Measurements from ENCODE around the gene IRF2BPL.
A peak's percentile ranks its signal among the peaks of the same experiment; 100 is the strongest.

IRF2BPL gene

GRCh38 chr14:77028384-77029231, at the start of gene IRF2BPL:
TSS of gene IRF2BPL (minus strand) at chr14:77028708. CDS start at chr14:77027792, 916 bp downstream.
- DNase-seq (ENCODE audit: extremely low read depth in 1 of 2, low read depth in 1 of 2) = peak; percentile 90 to 92

- DNase-seq (ENCODE audit: extremely low read depth in 1 of 2, low read depth in 1 of 2) = no peak
These were observed 48.5 kb upstream of the IRF2BPL start for GRCh38 chr14:77077040-77077439.

GRCh38 chr14:77076113-77076631, 47.7 kb upstream of the IRF2BPL start:
- DNase-seq (ENCODE audit: extremely low read depth in 1 of 2, low read depth in 1 of 2) = no peak

GRCh38 chr14:77074969-77075368, 46.5 kb upstream of the IRF2BPL start:
- DNase-seq (ENCODE audit: extremely low read depth in 1 of 2, low read depth in 1 of 2) = no peak

GRCh38 chr14:77071938-77072388, 43.5 kb upstream of the IRF2BPL start:
- no peak for DNase-seq (ENCODE audit: extremely low read depth in 1 of 2, low read depth in 1 of 2)

- no peak for DNase-seq (ENCODE audit: extremely low read depth in 1 of 2, low read depth in 1 of 2)
These were observed 41.0 kb upstream of the IRF2BPL start for GRCh38 chr14:77069551-77069950.

GRCh38 chr14:77068517-77069200, 40.2 kb upstream of the IRF2BPL start:
- DNase-seq (ENCODE audit: extremely low read depth in 1 of 2, low read depth in 1 of 2) = no peak

GRCh38 chr14:77067632-77068516, 39.4 kb upstream of the IRF2BPL start:
- peak in 1 of 2 donors; percentile 24 for DNase-seq (ENCODE audit: extremely low read depth in 1 of 2, low read depth in 1 of 2)

GRCh38 chr14:77066578-77067172, 38.2 kb upstream of the IRF2BPL start:
- DNase-seq (ENCODE audit: extremely low read depth in 1 of 2, low read depth in 1 of 2) = no peak

GRCh38 chr14:77065851-77066577, 37.5 kb upstream of the IRF2BPL start:
- DNase-seq (ENCODE audit: extremely low read depth in 1 of 2, low read depth in 1 of 2) = no peak

- DNase-seq (ENCODE audit: extremely low read depth in 1 of 2, low read depth in 1 of 2) = no peak
These were observed 36.1 kb upstream of the IRF2BPL start for GRCh38 chr14:77064521-77065178.

GRCh38 chr14:77063571-77064171, 35.2 kb upstream of the IRF2BPL start:
- DNase-seq (ENCODE audit: extremely low read depth in 1 of 2, low read depth in 1 of 2) = no peak

- no peak for DNase-seq (ENCODE audit: extremely low read depth in 1 of 2, low read depth in 1 of 2)
These were observed 33.8 kb upstream of the IRF2BPL start for GRCh38 chr14:77062261-77062660.

GRCh38 chr14:77061630-77062257, 33.2 kb upstream of the IRF2BPL start:
- no peak for DNase-seq (ENCODE audit: extremely low read depth in 1 of 2, low read depth in 1 of 2)

- DNase-seq (ENCODE audit: extremely low read depth in 1 of 2, low read depth in 1 of 2) = no peak
These were observed 30.9 kb upstream of the IRF2BPL start for GRCh38 chr14:77059276-77059915.

GRCh38 chr14:77058785-77059184, 30.3 kb upstream of the IRF2BPL start:
- no peak for DNase-seq (ENCODE audit: extremely low read depth in 1 of 2, low read depth in 1 of 2)

- DNase-seq (ENCODE audit: extremely low read depth in 1 of 2, low read depth in 1 of 2) = no peak
These were observed 29.6 kb upstream of the IRF2BPL start for GRCh38 chr14:77058117-77058516.

GRCh38 chr14:77055981-77056380, 27.5 kb upstream of the IRF2BPL start:
- no peak for DNase-seq (ENCODE audit: extremely low read depth in 1 of 2, low read depth in 1 of 2)

Data from stimulated activated CD8-positive, alpha-beta memory T cell treated with anti-CD3 and anti-CD28 coated beads, Interleukin-7, amount 100 ng/mL, for 48 hours (primary cell).